Keratinocyte (primary cell): ENCODE results near the gene AMN. TPM values are rescaled to one million over a fixed set of nuclear protein-coding genes. Genes with fewer than 3 reads are reported as not detected.

Source experiments
- DNase-seq: peaks from one replicate; pipeline ENCODE4 v3.0.0-alpha.2; 2011; ENCODE audit warnings: low read depth, missing footprints, low spot score
- FAIRE-seq: peaks from 2 replicates; lab custom pipeline; 2011; peaks lifted over from hg19 to GRCh38; lab: Jason Lieb, UNC
- H2AFZ ChIP-seq: 2 replicates; pipeline ENCODE4 v1.6.0; 2012; ENCODE audit warnings: low read length, control low read depth, inconsistent platforms; ENCODE audit not compliant: control insufficient read depth
- H3K27ac ChIP-seq: 2 replicates; pipeline ENCODE4 v1.5.1; 2011; ENCODE audit warnings: low read length; ENCODE audit not compliant: control insufficient read depth, insufficient read depth
- H3K27me3 ChIP-seq: 3 replicates; pipeline ENCODE4 v1.6.0; 2011; ENCODE audit warnings: low read length; ENCODE audit not compliant: control insufficient read depth, insufficient read depth; ENCODE audit errors: extremely low read depth
- H3K36me3 ChIP-seq, 2 experiments: 2 replicates in 1 of 2; 3 replicates in 1 of 2; pipeline ENCODE4 v1.5.1; 2011; ENCODE audit warnings: low read length in 2 of 2, mild to moderate bottlenecking in 1 of 2; ENCODE audit not compliant: control insufficient read depth in 2 of 2, insufficient read depth in 2 of 2; ENCODE audit errors: extremely low read depth in 1 of 2
- H3K4me1 ChIP-seq: 3 replicates; pipeline ENCODE4 v1.5.1; 2011; ENCODE audit warnings: low read length; ENCODE audit not compliant: control insufficient read depth, insufficient read depth; ENCODE audit errors: extremely low read depth
- H3K4me2 ChIP-seq: 3 replicates; pipeline ENCODE4 v1.6.0; 2011; ENCODE audit warnings: low read depth, low read length; ENCODE audit not compliant: control insufficient read depth, insufficient read depth; ENCODE audit errors: extremely low read depth
- H3K4me3 ChIP-seq, 3 experiments: fragments of 200-600 bp in 1 of 3; sonication (generic) in 1 of 3; 2 replicates in 2 of 3; 3 replicates in 1 of 3; pipeline ENCODE4 v1.5.1; 2011 to 2016; ENCODE audit warnings: low read length in 3 of 3, mild to moderate bottlenecking in 3 of 3, control low read depth in 2 of 3, inconsistent platforms in 1 of 3, low read depth in 1 of 3, mixed read lengths in 1 of 3, mixed run types in 1 of 3, moderate library complexity in 1 of 3; ENCODE audit not compliant: control insufficient read depth in 2 of 3, insufficient read depth in 2 of 3; ENCODE audit errors: extremely low read depth in 1 of 3
- H3K79me2 ChIP-seq: 2 replicates; pipeline ENCODE4 v1.6.0; 2012; ENCODE audit warnings: low read length; ENCODE audit not compliant: control insufficient read depth, insufficient read depth
- H3K9ac ChIP-seq: 3 replicates; pipeline ENCODE4 v1.6.0; 2011; ENCODE audit warnings: low read length; ENCODE audit not compliant: control insufficient read depth, insufficient read depth; ENCODE audit errors: extremely low read depth
- H3K9me1 ChIP-seq: 3 replicates; pipeline ENCODE4 v1.6.0; 2011; ENCODE audit warnings: low read length; ENCODE audit not compliant: control insufficient read depth, insufficient read depth; ENCODE audit errors: extremely low read depth
- H3K9me3 ChIP-seq: 2 replicates; pipeline ENCODE4 v1.5.1; 2012; ENCODE audit warnings: low read depth, low read length; ENCODE audit not compliant: control insufficient read depth
- H4K20me1 ChIP-seq: 3 replicates; pipeline ENCODE4 v1.6.0; 2011; ENCODE audit warnings: low read length; ENCODE audit not compliant: control insufficient read depth, insufficient read depth; ENCODE audit errors: extremely low read depth
- CTCF ChIP-seq, 3 experiments: IDR thresholded peaks in 1 of 3; conservative IDR thresholded peaks in 1 of 3; optimal IDR thresholded peaks in 1 of 3; 2 replicates in 2 of 3; 3 replicates in 1 of 3; pipeline versions ENCODE3 to v1.5.1; 2011; ENCODE audit warnings: low read length in 3 of 3, mild to moderate bottlenecking in 3 of 3, moderate library complexity in 2 of 3, control low read depth in 1 of 3, inconsistent platforms in 1 of 3; ENCODE audit not compliant: insufficient read depth in 2 of 3; ENCODE audit errors: extremely low read depth in 1 of 3
- EZH2 ChIP-seq: IDR thresholded peaks from one replicate; pipeline ENCODE4 v1.6.1; 2012; ENCODE audit warnings: inconsistent platforms, mild to moderate bottlenecking, low read length, moderate library complexity
- dilution Hi-C: fragments of 300-500 bp; cut with MboI; formaldehyde crosslinking; loops from one replicate; pipeline ENCODE4 v1.7.0; 2020; ENCODE audit warnings: low sequenced_read_pairs; ENCODE audit not compliant: extremely low pct_ligation_motif_present
- polyA plus RNA-seq, 5 experiments: library from polyadenylated mRNA; depleted of rRNA in 3 of 5; stranded (reverse) in 3 of 5; stranded (forward) in 1 of 5; unstranded in 1 of 5; fragments of >200 nt; gene quantifications; 1 replicate in 1 of 5; 2 replicates in 3 of 5; 3 replicates in 1 of 5; pipeline versions ENCODE4 v1.2.1 to v1.2.3, GENCODE V29; 2011 to 2012; ENCODE audit warnings: missing spikeins in 2 of 5, low read depth in 1 of 5, low replicate concordance in 1 of 5

AMN gene
- polyA plus RNA-seq, 1 donor (not counting 4 experiments of a cell fraction or from before 2014, with no cell fraction given): 0.22 TPM

- Histone ChIP-seq H3K79me2 (no peaks in the 10 kb centered on the region), H3K27ac (no peak overlapping the region), H3K27me3 (peaks cover 17% of the 10 kb centered on the region), H3K36me3 (peaks cover 4 to 19% of the 10 kb centered on the region in 2 experiments), H3K4me3 (no peak overlapping the region), H3K4me2 (no peak overlapping the region), H2AFZ (no peak overlapping the region), H3K9me3 (no peaks in the 10 kb centered on the region), H3K4me1 (peaks cover 2% of the 10 kb centered on the region), H4K20me1 (peaks cover 3% of the 10 kb centered on the region), H3K9ac (no peak overlapping the region), H3K9me1 (no peaks in the 10 kb centered on the region)
- dilution Hi-C loops: no loop called here
- no peak for DNase-seq
- TF ChIP-seq EZH2 (no peak), CTCF (optimal IDR thresholded peaks at IDR 0.05 in 1 of 3, IDR thresholded peaks at IDR 0.05 in 1 of 3, conservative IDR thresholded peaks at IDR 0.05 in 1 of 3; ENCODE audit: extremely low read depth in 1 of 3, insufficient read depth in 2 of 3, low read length in 3 of 3) (no peak)
- no peak for FAIRE-seq
Measured at GRCh38 chr14:102933618-102934231, 11.3 kb downstream of the AMN start.

GRCh38 chr14:102935756-102936155, 13.3 kb downstream of the AMN start:
- dilution Hi-C loops: no loop called here
- peaks cover 3% of the 10 kb centered on the region for H4K20me1 ChIP-seq

More at GRCh38 chr14:102935756-102936155, 13.3 kb downstream of the AMN start:
- TF ChIP-seq EZH2 (no peak), CTCF (optimal IDR thresholded peaks at IDR 0.05 in 1 of 3, IDR thresholded peaks at IDR 0.05 in 1 of 3, conservative IDR thresholded peaks at IDR 0.05 in 1 of 3; ENCODE audit: extremely low read depth in 1 of 3, insufficient read depth in 2 of 3, low read length in 3 of 3) (no peak)
- Histone ChIP-seq H3K27me3 (no peaks in the 10 kb centered on the region), H3K4me2 (no peak overlapping the region), H3K4me3 (no peak overlapping the region), H3K9ac (no peak overlapping the region), H3K9me3 (no peaks in the 10 kb centered on the region), H3K36me3 (peaks cover 10 to 26% of the 10 kb centered on the region in 2 experiments), H3K9me1 (no peaks in the 10 kb centered on the region), H3K27ac (no peak overlapping the region), H3K79me2 (no peaks in the 10 kb centered on the region), H2AFZ (no peak overlapping the region), H3K4me1 (no peaks in the 10 kb centered on the region)
- DNase-seq (no peak), FAIRE-seq (no peak)
